MM.1S (cell line): ENCODE data around the gene GIPC3.

Experiments
- CTCF ChIP-seq: fragments of 300-600 bp; sonication (generic); IDR thresholded peaks from 2 replicates; pipeline ENCODE4 v1.5.1; 2016; ENCODE audit warnings: antibody characterized with exemption, low read length, mixed read lengths
- EZH2 ChIP-seq: fragments of 300-600 bp; sonication (generic); optimal IDR thresholded peaks from 2 replicates; pipeline ENCODE3; 2017; ENCODE audit warnings: low read depth, mild to moderate bottlenecking, antibody characterized with exemption, low read length, mixed read lengths
- EZH2phosphoT487 ChIP-seq: fragments of 300-600 bp; sonication (generic); IDR thresholded peaks from 2 replicates; pipeline ENCODE4 v1.6.1; 2018; ENCODE audit warnings: antibody characterized with exemption, low read length

GRCh38 chr19:3539756-3540118 lies 45.5 kb upstream of the GIPC3 start:
- no peak for TF ChIP-seq CTCF
- no peak for TF ChIP-seq EZH2
- TF ChIP-seq EZH2phosphoT487 = no peak
